LoVo (cell line): Measurements from ENCODE around the gene PHTF2.
A peak's percentile ranks its signal among the peaks of the same experiment; 100 is the strongest.

Experiments used
- DNase-seq: peaks from one replicate; pipeline ENCODE4 v3.0.0-alpha.2; 2016; ENCODE audit warnings: low spot score

The PHTF2 gene

GRCh38 chr7:77794000-77794399 lies 4.6 kb upstream of the PHTF2 start:
- no peak for DNase-seq

DNA sequence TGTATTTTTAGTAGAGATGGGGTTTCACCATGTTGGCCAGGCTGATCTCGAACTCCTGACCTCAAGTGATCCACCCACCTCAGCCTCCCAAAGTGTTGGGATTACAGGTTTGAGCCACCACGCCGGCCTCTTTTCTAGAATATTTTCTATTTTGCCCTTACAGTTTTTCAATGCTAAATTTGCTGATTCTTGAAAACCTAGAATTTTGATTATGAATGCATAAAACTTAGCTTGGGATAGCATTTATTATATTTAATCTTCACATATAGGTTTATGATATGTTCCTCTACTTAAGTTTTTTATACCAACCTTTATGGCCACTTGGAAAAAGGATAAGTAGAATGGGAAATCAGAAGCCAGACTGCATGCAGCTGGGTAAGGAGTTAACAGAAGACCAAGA lies 2.5 kb upstream of the PHTF2 start:
- DNase-seq, result no peak

DNA sequence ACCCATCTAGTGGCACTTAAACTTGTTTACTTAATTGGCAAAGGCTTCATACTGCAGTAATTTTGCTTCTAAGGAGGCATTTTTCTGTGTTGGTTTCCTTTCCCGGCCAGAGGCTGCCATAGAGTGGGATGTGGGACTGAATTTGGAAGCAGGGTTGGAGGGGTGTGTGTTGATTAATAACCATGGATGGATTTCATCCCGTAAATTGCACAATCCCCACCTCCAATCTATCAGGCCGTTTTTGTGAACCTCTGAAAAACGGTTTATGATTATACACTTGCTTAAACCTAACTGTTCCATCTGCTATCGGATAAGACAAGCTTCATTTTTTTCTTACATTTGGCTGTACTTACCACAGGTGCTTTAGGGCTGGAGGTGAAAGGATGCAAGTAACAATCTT lies 1.6 kb upstream of the PHTF2 start:
- no peak for DNase-seq

- DNase-seq, result no peak
Observed at GRCh38 chr7:77797734-77798393, 709 bp upstream of the PHTF2 start.

- peak; percentile 50 for DNase-seq
Observed at GRCh38 chr7:77799078-77799964, 748 bp downstream of the PHTF2 start.

- DNase-seq, result no peak
Observed at GRCh38 chr7:77800158-77800557, 1.6 kb downstream of the PHTF2 start.

- peak; percentile 42 for DNase-seq
Observed at GRCh38 chr7:77800730-77801129, 2.2 kb downstream of the PHTF2 start.

DNA sequence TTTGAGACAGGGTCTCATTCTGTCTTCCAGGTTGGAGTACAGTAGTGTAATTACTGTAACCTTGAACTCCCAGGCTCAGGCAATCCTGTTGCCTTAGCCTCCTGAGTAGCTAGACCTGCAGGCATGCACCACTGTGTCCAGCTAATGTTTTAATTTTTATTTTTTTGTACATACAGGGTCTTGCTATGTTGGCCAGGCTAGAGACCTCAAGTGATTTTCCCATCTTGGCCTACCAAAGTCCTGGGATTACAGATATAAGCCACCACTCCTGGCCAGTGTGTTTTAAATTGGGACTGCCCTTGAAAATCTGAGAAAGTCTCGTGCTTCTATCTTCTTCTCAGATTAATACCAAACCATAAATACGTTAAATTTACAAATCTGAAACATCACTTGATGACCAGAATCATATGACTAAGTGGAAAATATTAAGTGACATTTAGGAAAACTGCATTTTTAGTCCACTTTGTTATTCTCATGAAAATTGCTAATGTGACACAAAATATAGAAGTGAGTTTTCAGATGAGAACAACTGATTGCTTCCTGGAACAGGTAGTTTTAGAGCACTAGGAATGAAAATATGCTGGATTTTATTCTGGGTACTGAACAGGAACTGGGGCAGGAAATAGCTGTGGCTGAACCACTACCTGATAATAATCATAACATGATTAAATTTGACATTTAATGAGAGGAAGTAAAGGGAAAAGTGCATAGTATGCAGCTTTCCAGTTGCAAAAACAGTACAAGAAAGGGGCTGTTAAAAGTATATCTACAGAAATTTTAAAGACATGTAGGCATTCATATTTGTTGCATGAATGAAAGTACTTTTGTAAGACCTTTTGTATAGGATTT lies 4.2 kb downstream of the PHTF2 start:
- DNase-seq, result no peak

DNA sequence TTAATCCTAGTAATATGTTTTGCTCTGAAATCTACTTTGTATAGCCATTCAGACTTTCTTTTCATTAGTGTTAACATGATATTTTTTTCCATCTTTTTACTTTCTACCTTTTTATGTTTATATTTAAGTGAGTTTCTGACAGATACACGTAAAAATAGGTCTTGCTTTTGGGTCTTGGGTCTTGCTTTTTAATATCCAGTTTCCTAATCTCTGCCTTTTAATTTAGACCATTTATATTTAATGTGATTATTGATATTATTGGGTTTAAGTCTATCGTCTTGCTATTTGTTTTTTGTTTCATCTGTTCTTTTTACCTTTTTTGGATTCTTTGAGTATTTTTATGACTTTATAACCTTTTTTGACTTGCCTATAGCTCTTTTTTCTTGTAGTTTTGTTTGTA lies 7.9 kb downstream of the PHTF2 start:
- no peak for DNase-seq

GRCh38 chr7:77808517-77808916 lies 9.9 kb downstream of the PHTF2 start:
- DNase-seq, result no peak

GRCh38 chr7:77811516-77812289 lies 13.1 kb downstream of the PHTF2 start:
- no peak for DNase-seq

GRCh38 chr7:77812290-77812685 lies 13.7 kb downstream of the PHTF2 start:
- DNase-seq, result no peak

GRCh38 chr7:77813180-77813579 lies 14.6 kb downstream of the PHTF2 start:
- no peak for DNase-seq

GRCh38 chr7:77819021-77819420 lies 20.4 kb downstream of the PHTF2 start:
- DNase-seq, result no peak

GRCh38 chr7:77820967-77821366 lies 22.4 kb downstream of the PHTF2 start:
- DNase-seq, result no peak

- DNase-seq, result no peak
Observed at GRCh38 chr7:77822269-77822668, 23.7 kb downstream of the PHTF2 start.

DNA sequence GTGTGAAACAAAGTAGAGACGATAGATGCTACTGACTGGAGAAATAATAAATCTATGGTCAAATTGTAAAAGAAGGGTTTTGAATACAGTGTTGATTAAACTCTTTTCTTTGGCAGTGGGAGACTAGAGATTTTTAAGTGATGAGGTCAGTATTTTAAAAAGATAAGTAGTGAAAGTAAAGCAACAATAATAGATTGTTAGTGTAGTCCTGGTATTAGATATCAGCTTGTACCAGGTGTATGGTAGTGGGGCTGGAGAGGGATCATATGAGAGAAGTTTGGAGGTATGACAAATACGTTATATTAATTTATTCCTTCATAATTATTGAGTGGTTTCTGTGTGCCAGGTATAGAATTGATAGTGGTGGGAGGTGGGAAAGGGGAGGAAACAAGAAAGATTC lies 25.2 kb downstream of the PHTF2 start:
- DNase-seq, result no peak

GRCh38 chr7:77824636-77825035 lies 26.1 kb downstream of the PHTF2 start:
- no peak for DNase-seq

DNA sequence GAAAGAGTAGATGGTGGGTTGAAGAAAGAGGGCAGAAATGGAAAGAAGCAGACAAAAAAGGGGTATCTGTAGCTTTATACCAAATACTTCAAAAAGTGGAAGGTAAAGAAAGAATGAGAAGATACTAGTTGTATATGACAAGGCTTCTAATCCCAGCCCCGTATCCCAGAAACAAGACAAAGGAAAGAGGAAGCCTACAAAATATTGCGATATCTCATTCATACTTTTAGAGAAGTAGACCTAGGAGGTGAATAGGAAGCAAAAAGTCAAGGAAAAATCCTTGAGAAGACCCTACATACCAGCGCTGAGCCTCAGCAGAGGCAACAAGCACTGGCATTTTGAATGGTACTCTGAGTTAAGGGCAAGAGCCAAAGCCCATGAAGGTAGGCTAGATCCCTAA lies 26.6 kb downstream of the PHTF2 start:
- DNase-seq, result no peak

GRCh38 chr7:77826300-77826699 lies 27.7 kb downstream of the PHTF2 start:
- no peak for DNase-seq

DNA sequence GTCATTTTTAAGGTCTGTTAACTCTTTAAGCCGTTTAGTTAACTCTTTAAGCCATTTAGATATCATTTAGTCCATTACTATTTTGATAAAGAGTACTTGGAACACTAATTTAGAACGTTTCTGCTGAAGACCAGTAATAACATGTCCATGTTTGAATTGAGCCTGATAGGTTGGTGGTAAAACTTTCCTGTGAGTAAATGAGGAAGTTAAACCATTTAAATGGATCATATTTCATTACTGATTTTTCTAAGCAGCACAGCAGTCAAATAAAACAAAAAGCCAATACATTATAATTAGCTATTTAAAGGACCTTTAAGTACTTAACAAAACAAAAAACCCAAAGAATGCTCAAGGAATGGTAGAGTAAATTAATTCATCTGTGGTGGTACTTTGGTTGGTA lies 29.4 kb downstream of the PHTF2 start:
- no peak for DNase-seq
